Ovary (tissue), 9 donors: ENCODE measurements around the gene TMEM221. TPM values are rescaled to one million over a fixed set of nuclear protein-coding genes. Genes with fewer than 3 reads are reported as not detected.
"Not testable (repeated sequence)": the region's sequence is repeated elsewhere in the genome, so short reads cannot be mapped to it uniquely, and the experiment has no call there.

ENCODE experiments used
- DNase-seq, 5 donors: peaks; one replicate each; pipeline ENCODE4 v3.0.0-alpha.2; 2019 to 2020
- H3K27ac ChIP-seq, 2 donors: fragments of 200-600 bp; one replicate each; pipeline versions ENCODE4 v1.5.1 to v1.8.0; 2019 to 2022
- H3K27me3 ChIP-seq: fragments of 200-600 bp; one replicate; pipeline ENCODE4 v1.8.0; 2022
- H3K36me3 ChIP-seq: fragments of 200-600 bp; sonication (generic); one replicate; pipeline ENCODE4 v1.5.1; 2019
- H3K4me1 ChIP-seq: one replicate; pipeline ENCODE4 v1.8.1; 2013; ENCODE audit warnings: mild to moderate bottlenecking, moderate library complexity; ENCODE audit not compliant: insufficient read depth
- H3K4me3 ChIP-seq: fragments of 200-600 bp; sonication (generic); one replicate; pipeline ENCODE4 v1.5.1; 2017
- H3K9me3 ChIP-seq, 2 donors: fragments of 200-600 bp in 1 of 2; sonication (generic) in 1 of 2; one replicate each; pipeline versions ENCODE4 v1.5.1 to v1.8.1; 2013 to 2019; ENCODE audit warnings: mild to moderate bottlenecking in 1 of 2, moderate library complexity in 1 of 2
- CTCF ChIP-seq, 3 donors: fragments of 450-650 bp in 2 of 3; fragments of 200-600 bp in 1 of 3; IDR thresholded peaks; one replicate each; pipeline versions ENCODE4 v1.5.1 to v1.8.0; 2016 to 2022; ENCODE audit warnings: antibody characterized with exemption in 3 of 3, mild to moderate bottlenecking in 1 of 3
- EP300 ChIP-seq: sonication (generic); formaldehyde crosslinking; IDR thresholded peaks from one replicate; pipeline ENCODE4 v1.6.1; 2017; ENCODE audit warnings: antibody characterized with exemption
- POLR2A ChIP-seq: fragments of 450-650 bp; IDR thresholded peaks from one replicate; pipeline ENCODE4 v1.6.1; 2017; ENCODE audit warnings: antibody characterized with exemption, mild to moderate bottlenecking, moderate library complexity
- WGBS, 3 donors: extraction: QIAGEN DNeasy Blood & Tissue Kit in 1 of 3; methylation state at CpG; one replicate each; pipeline versions ENCODE4 v1.1.5 to v1.1.7; 2013 to 2017; 5-methylcytosine and 5-hydroxymethylcytosine counted together
- intact Hi-C, 4 donors: fragments of 100-400 bp; cut with DNase I; formaldehyde crosslinking; loops; one replicate each; pipeline versions ENCODE4 v1.11.0 to v1.15.1; 2022 to 2023
- polyA plus RNA-seq, 2 donors: library from polyadenylated mRNA; stranded (reverse); fragments of 200-250 nt in 1 of 2; fragments of 350-450 nt in 1 of 2; fragmentation: Illumina TruSeq in 1 of 2; extraction: RNeasy Lipid Tissue Mini Kit (QIAGEN cat#74804) in 1 of 2; gene quantifications; one replicate each; pipeline ENCODE4 v1.2.3, GENCODE V29; 2013 to 2014
- total RNA-seq, 7 donors: library from RNA; depleted of rRNA in 2 of 7; stranded (reverse); fragments of >200 nt in 2 of 7; fragmentation: NEBNext Ultra II Directional in 3 of 7; extraction: Animal tissue kit (Norgen Biotek cat#: 25700) in 3 of 7; gene quantifications; one replicate each; pipeline versions ENCODE4 v1.1.0 to v1.2.4, GENCODE V29; 2016 to 2023
- donor health status: DM: no; HTN: no; CAD: no; lungs with moderate emphysema.
- donor health status: DM: no; HTN: no; CAD: no.
- donor health status: Bipolar disorder and iron deficiency.
- donor health status: DM: yes; HTN: yes; CAD: no.
- donor health status: DM: no; HTN: no; CAD: no.
- donor health status: DM: yes; HTN: yes; CAD: no.

TMEM221 gene
- total and polyA plus RNA-seq, 9 donors: 1.4 to 14.1 (median 6.5) TPM

GRCh38 chr19:17475541-17476115 lies 27.2 kb upstream of the TMEM221 start:
- no peak for DNase-seq
- WGBS, 3 donors: 51 to 58% (median 52%) methylated on average over 10 of the region's 10 CpGs
- H3K27ac ChIP-seq: no peak overlapping the region

DNA sequence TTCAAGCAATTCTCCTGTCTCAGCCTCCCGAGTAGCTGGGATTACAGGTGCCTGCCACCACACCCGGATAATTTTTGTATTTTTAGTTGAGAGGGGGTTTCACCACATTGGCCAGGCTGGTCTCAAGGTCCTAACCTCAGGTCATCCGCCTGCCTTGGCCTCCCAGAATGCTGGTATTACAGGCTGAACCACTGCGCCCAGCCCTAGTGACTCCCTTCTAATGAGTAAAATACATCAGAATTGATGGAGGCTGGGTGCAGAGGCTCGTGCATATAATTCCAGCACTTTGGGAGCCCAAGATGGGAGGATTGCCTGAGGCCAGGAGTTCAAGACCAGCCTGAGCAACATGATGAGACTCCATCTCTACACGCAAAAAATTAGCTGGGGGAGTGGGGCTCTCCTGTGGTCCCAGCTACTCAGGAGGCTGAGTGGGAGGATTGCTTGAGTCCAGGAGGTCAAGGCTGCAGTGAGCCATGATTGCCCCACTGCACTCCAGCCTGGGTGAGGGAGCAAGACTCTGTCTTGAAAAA lies 26.6 kb upstream of the TMEM221 start:
- H3K4me3 ChIP-seq, H3K27ac ChIP-seq, H3K36me3 ChIP-seq, H3K9me3 ChIP-seq, intact Hi-C loops, H3K27me3 ChIP-seq, DNase-seq: not testable (repeated sequence)
- WGBS, 3 donors: 64 to 74% (median 70%) methylated on average over 6 of the region's 6 CpGs
- H3K4me1 ChIP-seq: peaks cover 11% of the 10 kb centered on the region

More at GRCh38 chr19:17475541-17476115, 27.2 kb upstream of the TMEM221 start:
- no peak overlapping the region for H3K4me3 ChIP-seq
- peaks cover 11% of the 10 kb centered on the region for H3K4me1 ChIP-seq
- no peaks in the 10 kb centered on the region for H3K9me3 ChIP-seq
- TF ChIP-seq POLR2A: no peak
- TF ChIP-seq EP300: no peak
- TF ChIP-seq CTCF (IDR thresholded peaks at IDR 0.05): no peak
- no peaks in the 10 kb centered on the region for H3K36me3 ChIP-seq
- intact Hi-C loops: no loop called here
- H3K27me3 ChIP-seq: no peaks in the 10 kb centered on the region

GRCh38 chr19:17473041-17473440 lies 24.6 kb upstream of the TMEM221 start:
- TF ChIP-seq EP300 (no peak), POLR2A (no peak), CTCF (IDR thresholded peaks at IDR 0.05) (no peak)
- WGBS, 3 donors: 81 to 82% (median 82%) methylated on average over 9 of the region's 9 CpGs
- no peaks in the 10 kb centered on the region for H3K36me3 ChIP-seq
- peaks cover 18% of the 10 kb centered on the region for H3K4me1 ChIP-seq
- intact Hi-C loops: loop anchor here in 2 of 4 donors (5.0 kb wide), 1 partner anchor 39 kb away; the partner anchor contains the start of gene PGLS (in 2 of the 2)
- no peaks in the 10 kb centered on the region for H3K9me3 ChIP-seq
- H3K4me3 ChIP-seq: no peak overlapping the region
- H3K27ac ChIP-seq: no peak overlapping the region
- H3K27me3 ChIP-seq: no peaks in the 10 kb centered on the region
- DNase-seq: no peak

GRCh38 chr19:17471410-17472125 lies 23.1 kb upstream of the TMEM221 start:
- DNase-seq: no peak
- Histone ChIP-seq H3K27ac (no peak overlapping the region), H3K27me3 (no peaks in the 10 kb centered on the region), H3K4me1 (peaks cover 18% of the 10 kb centered on the region), H3K36me3 (no peaks in the 10 kb centered on the region), H3K4me3 (peak overlapping the region; percentile 90), H3K9me3 (no peaks in the 10 kb centered on the region)
- WGBS, 3 donors: 45 to 50% (median 47%) methylated on average over 12 of the region's 12 CpGs
- TF ChIP-seq EP300 (no peak), CTCF (IDR thresholded peaks at IDR 0.05) (no peak), POLR2A (no peak)
- intact Hi-C loops: loop anchor here in 2 of 4 donors (5.0 kb wide), 1 partner anchor 41 kb away; the partner anchor contains the start of gene PGLS (in 2 of the 2)
